Endometrial microvascular endothelial cells (primary cell): Measurements from ENCODE around the gene PLCB1. TPM values are rescaled to one million over a fixed set of nuclear protein-coding genes. Genes with fewer than 3 reads are reported as not detected.

Source experiments
- in situ Hi-C: cut with HindIII; loops from 2 replicates; pipeline ENCODE4 v1.10.0; 2017; ENCODE audit warnings: low sequenced_read_pairs, low pct_unique_long_range_greater_than_20kb; ENCODE audit errors: inconsistent ontology term
- total RNA-seq: library from RNA; depleted of rRNA; stranded (reverse); fragments of >200 nt; gene quantifications from one replicate; pipeline ENCODE4 v1.2.3, GENCODE V29; 2015; ENCODE audit errors: inconsistent ontology term

The PLCB1 gene
- total RNA-seq, 1 donor from 2014 or later = 16.1 TPM

- in situ Hi-C loops = loop anchor here (10.0 kb wide), 1 partner anchor 264 kb away; the partner anchor contains the start of gene PLCB1
Observed at GRCh38 chr20:8398263-8399051, 266.4 kb downstream of the PLCB1 start.

GRCh38 chr20:8399947-8400346 is 267.9 kb downstream of the PLCB1 start:
- in situ Hi-C loops = loop anchor here (10.0 kb wide), 1 partner anchor 265 kb away; the partner anchor contains the start of gene PLCB1

- in situ Hi-C loops = no loop called here
Observed at GRCh38 chr20:8400486-8400885, 268.4 kb downstream of the PLCB1 start.

- in situ Hi-C loops = no loop called here
Observed at GRCh38 chr20:8401556-8401955, 269.5 kb downstream of the PLCB1 start.

- in situ Hi-C loops = no loop called here
Observed at GRCh38 chr20:8402798-8403197, 270.7 kb downstream of the PLCB1 start.

- in situ Hi-C loops = no loop called here
Observed at GRCh38 chr20:8404912-8405635, 273.0 kb downstream of the PLCB1 start.

GRCh38 chr20:8406391-8406790 is 274.3 kb downstream of the PLCB1 start:
- in situ Hi-C loops = no loop called here

GRCh38 chr20:8408587-8409307 is 276.7 kb downstream of the PLCB1 start:
- in situ Hi-C loops = no loop called here

GRCh38 chr20:8413691-8414090 is 281.6 kb downstream of the PLCB1 start:
- in situ Hi-C loops = no loop called here

GRCh38 chr20:8414586-8415274 is 282.7 kb downstream of the PLCB1 start:
- in situ Hi-C loops = no loop called here

- in situ Hi-C loops = no loop called here
Observed at GRCh38 chr20:8421981-8422380, 289.9 kb downstream of the PLCB1 start.

GRCh38 chr20:8423482-8423881 is 291.4 kb downstream of the PLCB1 start:
- in situ Hi-C loops = no loop called here

GRCh38 chr20:8424010-8424409 is 291.9 kb downstream of the PLCB1 start:
- in situ Hi-C loops = no loop called here

- in situ Hi-C loops = no loop called here
Observed at GRCh38 chr20:8425016-8425415, 292.9 kb downstream of the PLCB1 start.

GRCh38 chr20:8425802-8426201 is 293.7 kb downstream of the PLCB1 start:
- in situ Hi-C loops = no loop called here

GRCh38 chr20:8427419-8428040 is 295.5 kb downstream of the PLCB1 start:
- in situ Hi-C loops = no loop called here

- in situ Hi-C loops = no loop called here
Observed at GRCh38 chr20:8428988-8429387, 296.9 kb downstream of the PLCB1 start.

GRCh38 chr20:8431538-8432434 is 299.7 kb downstream of the PLCB1 start:
- in situ Hi-C loops = no loop called here
